ENCODE results near the gene UBE2I. TPM values are rescaled to one million over a fixed set of nuclear protein-coding genes. Genes with fewer than 3 reads are reported as not detected.

The UBE2I gene
- total and polyA plus RNA-seq, 7 donors, result 38.4 to 95.3 (median 54.5) TPM

DNA sequence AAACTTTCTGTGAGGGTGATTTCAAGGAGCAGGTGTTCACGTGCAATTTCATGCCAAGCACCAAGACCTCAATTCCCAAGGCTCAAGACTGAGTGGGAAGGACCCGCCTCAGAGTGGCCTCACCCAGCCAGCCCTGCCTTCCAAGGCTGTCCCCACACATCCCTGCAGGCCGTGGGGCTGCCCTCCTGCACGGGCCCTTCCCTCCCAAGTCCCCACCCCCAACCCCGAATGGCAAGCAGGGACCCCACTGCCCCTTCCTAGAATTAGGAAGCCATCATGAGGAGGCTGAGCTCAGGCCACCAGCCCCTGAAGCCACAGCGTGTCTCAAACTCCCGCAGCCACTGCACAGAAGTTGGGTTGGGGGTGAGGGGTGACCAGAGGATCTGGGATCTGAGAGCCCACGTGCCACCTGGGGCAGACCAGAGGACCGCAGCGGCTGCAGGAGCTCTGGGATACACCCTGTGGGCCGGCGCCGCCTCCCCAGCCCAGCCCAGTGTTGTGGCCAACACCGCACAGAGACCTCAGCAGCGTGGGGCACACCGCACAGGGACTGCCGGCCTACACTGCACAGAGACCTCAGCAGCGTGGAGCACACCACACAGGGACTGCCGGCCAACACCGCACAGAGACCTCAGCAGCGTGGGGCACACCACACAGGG is 63.0 kb downstream of the UBE2I start:
- H3K4me1 ChIP-seq, result no peaks in the 10 kb centered on the region

DNA sequence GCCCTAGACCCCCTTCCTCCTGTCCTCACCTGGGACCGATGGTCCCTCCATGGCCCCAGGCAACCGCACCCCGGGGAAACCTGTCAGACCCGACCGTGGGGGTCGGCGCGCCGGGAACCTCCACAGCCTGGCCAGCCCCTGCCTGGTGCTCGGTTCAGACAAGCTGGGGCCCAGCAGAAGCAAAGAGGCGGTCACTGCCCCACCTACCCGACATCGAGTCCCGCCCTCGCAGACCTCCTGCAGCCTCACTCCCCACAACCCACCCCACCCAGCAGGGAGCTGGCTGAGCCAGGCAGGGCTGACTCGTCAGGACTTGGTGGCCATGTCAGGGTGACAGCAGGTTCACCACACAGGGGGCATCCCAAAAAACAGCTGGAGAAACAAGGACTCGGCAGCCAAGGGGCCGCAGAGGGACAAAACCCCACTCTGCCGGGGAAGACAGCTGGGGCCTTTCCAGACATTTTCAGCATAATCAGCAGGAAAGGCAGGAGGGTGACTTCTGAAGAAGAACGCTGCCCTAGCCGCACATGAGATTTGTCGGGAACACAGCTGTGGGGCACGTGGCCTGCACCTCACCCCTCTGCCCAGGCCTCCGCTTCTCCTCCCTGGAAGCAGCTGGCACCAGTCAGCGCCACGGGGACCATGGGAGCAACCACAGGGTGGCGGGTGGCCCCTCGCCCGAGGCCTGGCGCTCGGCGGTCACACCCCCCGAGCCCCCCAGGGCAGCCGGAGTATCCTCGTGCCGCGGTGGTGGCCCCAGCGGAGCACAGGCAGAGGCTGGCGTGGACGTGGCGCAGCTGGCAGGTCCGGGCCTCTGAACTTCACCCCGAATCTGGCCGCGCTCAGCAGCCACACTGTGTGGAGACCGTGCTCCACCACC is 65.2 kb downstream of the UBE2I start:
- TF ChIP-seq, protein P1, sequence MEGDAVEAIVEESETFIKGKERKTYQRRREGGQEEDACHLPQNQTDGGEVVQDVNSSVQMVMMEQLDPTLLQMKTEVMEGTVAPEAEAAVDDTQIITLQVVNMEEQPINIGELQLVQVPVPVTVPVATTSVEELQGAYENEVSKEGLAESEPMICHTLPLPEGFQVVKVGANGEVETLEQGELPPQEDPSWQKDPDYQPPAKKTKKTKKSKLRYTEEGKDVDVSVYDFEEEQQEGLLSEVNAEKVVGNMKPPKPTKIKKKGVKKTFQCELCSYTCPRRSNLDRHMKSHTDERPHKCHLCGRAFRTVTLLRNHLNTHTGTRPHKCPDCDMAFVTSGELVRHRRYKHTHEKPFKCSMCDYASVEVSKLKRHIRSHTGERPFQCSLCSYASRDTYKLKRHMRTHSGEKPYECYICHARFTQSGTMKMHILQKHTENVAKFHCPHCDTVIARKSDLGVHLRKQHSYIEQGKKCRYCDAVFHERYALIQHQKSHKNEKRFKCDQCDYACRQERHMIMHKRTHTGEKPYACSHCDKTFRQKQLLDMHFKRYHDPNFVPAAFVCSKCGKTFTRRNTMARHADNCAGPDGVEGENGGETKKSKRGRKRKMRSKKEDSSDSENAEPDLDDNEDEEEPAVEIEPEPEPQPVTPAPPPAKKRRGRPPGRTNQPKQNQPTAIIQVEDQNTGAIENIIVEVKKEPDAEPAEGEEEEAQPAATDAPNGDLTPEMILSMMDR (IDR thresholded peaks at IDR 0.05), result no peak
- TF ChIP-seq EP300 (IDR thresholded peaks at IDR 0.05) (no peak), POLR2AphosphoS5 (IDR thresholded peaks at IDR 0.05) (no peak), POLR2A (IDR thresholded peaks at IDR 0.05) (no peak)
- H3K4me1 ChIP-seq, result peaks cover 0 to 19% (median 16%) of the 10 kb centered on the region in 4 donors
- H3K27me3 ChIP-seq, result no peaks in the 10 kb centered on the region
- peaks cover 5 to 33% (median 6%) of the 10 kb centered on the region in 4 donors for H3K36me3 ChIP-seq
- H3K4me3 ChIP-seq, result no peak overlapping the region
- intact Hi-C loops (cut with DNase I), result no loop called here
- no peaks in the 10 kb centered on the region for H3K9me3 ChIP-seq
- H3K27ac ChIP-seq, result no peak overlapping the region
- no peak for DNase-seq
- 95% methylated on average over 46 of the region's 46 CpGs for WGBS, 2 donors

More for the DNA sequence above, 63.0 kb downstream of the UBE2I start:
- no peak for TF ChIP-seq POLR2A (IDR thresholded peaks at IDR 0.05)
- TF ChIP-seq POLR2AphosphoS5 (IDR thresholded peaks at IDR 0.05), result no peak
- TF ChIP-seq, protein P1 (IDR thresholded peaks at IDR 0.05), result no peak
- no peak for TF ChIP-seq EP300 (IDR thresholded peaks at IDR 0.05)
- H3K27me3 ChIP-seq, result no peaks in the 10 kb centered on the region
- no peaks in the 10 kb centered on the region for H3K9me3 ChIP-seq
- H3K36me3 ChIP-seq, result peaks cover 6 to 46% (median 10%) of the 10 kb centered on the region in 4 donors
- WGBS, 2 donors, result 92 to 95% methylated on average over 18 of the region's 21 CpGs
- no peak overlapping the region for H3K27ac ChIP-seq
- DNase-seq, result no peak
- no peak overlapping the region for H3K4me3 ChIP-seq
- intact Hi-C loops (cut with DNase I), result no loop called here

GRCh38 chr16:1375298-1375640 is 65.8 kb downstream of the UBE2I start:
- Histone ChIP-seq H3K27ac (no peak overlapping the region), H3K27me3 (no peaks in the 10 kb centered on the region), H3K4me1 (peaks cover 0 to 24% (median 22%) of the 10 kb centered on the region in 4 donors), H3K36me3 (peaks cover under 1 to 27% (median 6%) of the 10 kb centered on the region in 4 donors), H3K9me3 (no peaks in the 10 kb centered on the region), H3K4me3 (no peak overlapping the region)
- intact Hi-C loops (cut with DNase I), result no loop called here
- WGBS, 2 donors, result 87 to 92% methylated on average over 24 of the region's 24 CpGs
- TF ChIP-seq, protein P1 (IDR thresholded peaks at IDR 0.05), result no peak
- TF ChIP-seq EP300 (IDR thresholded peaks at IDR 0.05) (no peak), POLR2AphosphoS5 (IDR thresholded peaks at IDR 0.05) (no peak)
- DNase-seq, result no peak

GRCh38 chr16:1375741-1376410 is 66.4 kb downstream of the UBE2I start:
- Histone ChIP-seq H3K36me3 (peaks cover 3 to 28% (median 6%) of the 10 kb centered on the region in 4 donors), H3K27ac (no peak overlapping the region), H3K27me3 (no peaks in the 10 kb centered on the region), H3K9me3 (no peaks in the 10 kb centered on the region), H3K4me1 (peaks cover 0 to 24% (median 22%) of the 10 kb centered on the region in 4 donors), H3K4me3 (no peak overlapping the region)
- WGBS, 2 donors, result 94 to 95% methylated on average over 19 of the region's 19 CpGs
- TF ChIP-seq POLR2A (IDR thresholded peaks at IDR 0.05), result no peak
- TF ChIP-seq POLR2AphosphoS5 (IDR thresholded peaks at IDR 0.05), result no peak
- TF ChIP-seq, protein P1 (IDR thresholded peaks at IDR 0.05), result no peak
- DNase-seq, result no peak
- intact Hi-C loops (cut with DNase I), result no loop called here

Other genes with a start within 250 kb of the UBE2I start
- gene SSTR5, start 236.9 kb upstream of the UBE2I start, total RNA-seq, result not detected
- under 1 TPM in 1 of 3 donors, not detected in 2; 0.04 TPM for gene SSTR5, start 236.9 kb upstream of the UBE2I start, polyA plus RNA-seq
- not detected for gene C1QTNF8, start 213.4 kb upstream of the UBE2I start, total RNA-seq
- not detected for gene C1QTNF8, start 213.4 kb upstream of the UBE2I start, polyA plus RNA-seq
- 100 to 1,000 TPM in 2 of 4 donors, 10 to 100 TPM in 2; 37.0 to 181 (median 127) TPM for gene CACNA1H, start 156.5 kb upstream of the UBE2I start, total RNA-seq
- 10 to 100 TPM in 1 of 3 donors, 1 to 10 TPM in 1, under 1 TPM in 1; 0.46 to 10.1 (median 1.8) TPM for gene CACNA1H, start 156.5 kb upstream of the UBE2I start, polyA plus RNA-seq
- gene TPSG1, start 84.4 kb upstream of the UBE2I start, total RNA-seq, result 1 to 10 TPM in 1 of 4 donors, not detected in 3; 1.4 TPM
- 10 to 100 TPM; 21.5 to 73.9 (median 59.9) TPM for gene TPSG1, start 84.4 kb upstream of the UBE2I start, polyA plus RNA-seq
- gene TPSB2, start 79.5 kb upstream of the UBE2I start, total RNA-seq, result 100 to 1,000 TPM in 1 of 4 donors, 10 to 100 TPM in 3; 12.2 to 182 (median 17.6) TPM
- 10 to 100 TPM in 2 of 3 donors, 1 to 10 TPM in 1; 7.9 to 27.6 (median 11.0) TPM for gene TPSB2, start 79.5 kb upstream of the UBE2I start, polyA plus RNA-seq
- gene TPSAB1, start 68.9 kb upstream of the UBE2I start, total RNA-seq, result 100 to 1,000 TPM in 1 of 4 donors, 10 to 100 TPM in 3; 10.2 to 118 (median 17.3) TPM
- gene TPSAB1, start 68.9 kb upstream of the UBE2I start, polyA plus RNA-seq, result 10 to 100 TPM in 1 of 3 donors, 1 to 10 TPM in 2; 5.1 to 25.2 (median 8.9) TPM
- 1 to 10 TPM in 1 of 4 donors, not detected in 3; 5.3 TPM for gene TPSD1, start 53.6 kb upstream of the UBE2I start, total RNA-seq
- 1 to 10 TPM in 1 of 3 donors, under 1 TPM in 1, not detected in 1; 0.71 to 1.2 TPM for gene TPSD1, start 53.6 kb upstream of the UBE2I start, polyA plus RNA-seq
- gene BAIAP3, start 24.0 kb downstream of the UBE2I start, total RNA-seq, result 1 to 10 TPM in 3 of 4 donors, not detected in 1; 1.1 to 1.8 (median 1.6) TPM
- gene BAIAP3, start 24.0 kb downstream of the UBE2I start, polyA plus RNA-seq, result 1 to 10 TPM in 2 of 3 donors, under 1 TPM in 1; 0.60 to 5.5 (median 1.8) TPM
- 100 to 1,000 TPM in 2 of 4 donors, 10 to 100 TPM in 2; 83.4 to 107 (median 98.3) TPM for gene TSR3, start 42.2 kb downstream of the UBE2I start, total RNA-seq
- gene TSR3, start 42.2 kb downstream of the UBE2I start, polyA plus RNA-seq, result 10 to 100 TPM; 59.0 to 69.1 (median 66.9) TPM
- 10 to 100 TPM; 42.1 to 60.1 (median 43.7) TPM for gene GNPTG, start 42.3 kb downstream of the UBE2I start, total RNA-seq
- 10 to 100 TPM; 28.0 to 46.0 (median 30.6) TPM for gene GNPTG, start 42.3 kb downstream of the UBE2I start, polyA plus RNA-seq
- gene UNKL, start 105.1 kb downstream of the UBE2I start, total RNA-seq, result 10 to 100 TPM; 19.6 to 29.1 (median 20.7) TPM
- 10 to 100 TPM in 2 of 3 donors, 1 to 10 TPM in 1; 2.1 to 13.0 (median 10.8) TPM for gene UNKL, start 105.1 kb downstream of the UBE2I start, polyA plus RNA-seq
- gene UQCC4, start 111.1 kb downstream of the UBE2I start, total RNA-seq, result 10 to 100 TPM in 3 of 4 donors, 1 to 10 TPM in 1; 8.3 to 17.4 (median 15.6) TPM
- 10 to 100 TPM; 25.8 to 32.6 (median 27.0) TPM for gene UQCC4, start 111.1 kb downstream of the UBE2I start, polyA plus RNA-seq
- not detected for gene PERCC1, start 121.4 kb downstream of the UBE2I start, total RNA-seq
- gene PERCC1, start 121.4 kb downstream of the UBE2I start, polyA plus RNA-seq, result under 1 TPM in 1 of 3 donors, not detected in 2; 0.07 TPM
- under 1 TPM in 1 of 4 donors, not detected in 3; 0.55 TPM for gene CCDC154, start 134.9 kb downstream of the UBE2I start, total RNA-seq
- gene CCDC154, start 134.9 kb downstream of the UBE2I start, polyA plus RNA-seq, result 1 to 10 TPM in 1 of 3 donors, not detected in 2; 1.4 TPM
- gene CLCN7, start 165.4 kb downstream of the UBE2I start, total RNA-seq, result 10 to 100 TPM; 31.0 to 78.7 (median 42.2) TPM
- 10 to 100 TPM in 1 of 3 donors, 1 to 10 TPM in 2; 4.2 to 55.4 (median 5.5) TPM for gene CLCN7, start 165.4 kb downstream of the UBE2I start, polyA plus RNA-seq
- not detected for gene PTX4, start 179.3 kb downstream of the UBE2I start, total RNA-seq
- gene PTX4, start 179.3 kb downstream of the UBE2I start, polyA plus RNA-seq, result not detected
- gene TELO2, start 183.7 kb downstream of the UBE2I start, total RNA-seq, result 10 to 100 TPM; 12.5 to 31.3 (median 18.1) TPM
- 10 to 100 TPM; 10.4 to 60.3 (median 12.0) TPM for gene TELO2, start 183.7 kb downstream of the UBE2I start, polyA plus RNA-seq
- 10 to 100 TPM; 38.0 to 46.0 (median 42.3) TPM for gene TMEM204, start 224.0 kb downstream of the UBE2I start, total RNA-seq
- 10 to 100 TPM in 2 of 3 donors, 1 to 10 TPM in 1; 2.5 to 16.2 (median 15.7) TPM for gene TMEM204, start 224.0 kb downstream of the UBE2I start, polyA plus RNA-seq